GM12801 (cell line): Measurements from ENCODE around the gene TBC1D24.

Source experiments
- TF ChIP-seq, protein P1 (sequence below): IDR thresholded peaks from one replicate; pipeline ENCODE4 v1.5.1; 2011; ENCODE audit warnings: control low read depth; ENCODE audit not compliant: insufficient read length; ENCODE audit errors: extremely low read depth

TBC1D24 gene

DNA sequence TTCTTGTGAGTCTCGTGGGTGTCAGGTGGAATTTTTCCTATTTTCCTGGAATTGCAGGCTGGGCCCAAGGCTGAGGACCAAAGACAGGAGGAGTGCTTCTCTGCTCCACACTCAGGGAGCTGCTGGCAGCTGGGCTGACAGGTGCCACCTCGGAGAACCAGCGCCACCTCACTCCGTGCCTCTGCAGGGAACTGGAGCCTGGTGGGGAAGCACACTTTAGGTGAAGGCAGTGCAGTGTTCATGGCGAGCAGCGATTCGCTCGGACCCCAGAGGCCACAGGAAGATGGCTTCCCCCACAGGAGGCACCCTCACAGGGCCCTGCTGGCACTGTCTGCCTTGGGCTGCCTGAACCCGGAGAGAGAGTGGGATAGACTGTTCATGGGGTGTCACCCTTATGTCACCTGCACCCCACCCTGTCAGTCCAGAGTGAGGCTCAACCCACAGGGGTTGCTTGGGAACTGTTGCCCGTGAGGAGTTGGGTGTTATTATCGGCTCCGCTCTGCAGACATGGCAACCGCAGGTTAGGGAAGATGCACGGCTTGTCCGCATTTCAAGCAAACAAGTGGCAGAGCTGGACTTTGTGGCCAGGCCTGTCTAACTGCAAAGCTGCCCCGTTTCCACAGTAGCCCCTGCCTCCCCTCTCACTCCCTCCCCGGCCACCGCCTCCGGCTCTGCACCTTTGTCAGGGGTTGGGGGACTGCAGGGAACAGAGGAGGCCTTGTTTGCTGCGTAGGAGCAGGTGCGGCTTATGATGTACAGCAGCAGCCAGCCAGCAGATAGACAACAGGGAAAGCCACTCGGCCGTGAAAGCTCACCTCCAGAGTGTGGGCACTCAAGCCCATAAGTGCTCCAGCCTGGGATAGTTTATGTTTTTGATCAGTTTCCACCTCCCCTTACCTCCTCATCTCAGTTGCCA, 15.5 kb downstream of the TBC1D24 start:
- TF ChIP-seq, protein P1, sequence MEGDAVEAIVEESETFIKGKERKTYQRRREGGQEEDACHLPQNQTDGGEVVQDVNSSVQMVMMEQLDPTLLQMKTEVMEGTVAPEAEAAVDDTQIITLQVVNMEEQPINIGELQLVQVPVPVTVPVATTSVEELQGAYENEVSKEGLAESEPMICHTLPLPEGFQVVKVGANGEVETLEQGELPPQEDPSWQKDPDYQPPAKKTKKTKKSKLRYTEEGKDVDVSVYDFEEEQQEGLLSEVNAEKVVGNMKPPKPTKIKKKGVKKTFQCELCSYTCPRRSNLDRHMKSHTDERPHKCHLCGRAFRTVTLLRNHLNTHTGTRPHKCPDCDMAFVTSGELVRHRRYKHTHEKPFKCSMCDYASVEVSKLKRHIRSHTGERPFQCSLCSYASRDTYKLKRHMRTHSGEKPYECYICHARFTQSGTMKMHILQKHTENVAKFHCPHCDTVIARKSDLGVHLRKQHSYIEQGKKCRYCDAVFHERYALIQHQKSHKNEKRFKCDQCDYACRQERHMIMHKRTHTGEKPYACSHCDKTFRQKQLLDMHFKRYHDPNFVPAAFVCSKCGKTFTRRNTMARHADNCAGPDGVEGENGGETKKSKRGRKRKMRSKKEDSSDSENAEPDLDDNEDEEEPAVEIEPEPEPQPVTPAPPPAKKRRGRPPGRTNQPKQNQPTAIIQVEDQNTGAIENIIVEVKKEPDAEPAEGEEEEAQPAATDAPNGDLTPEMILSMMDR, result no peak

DNA sequence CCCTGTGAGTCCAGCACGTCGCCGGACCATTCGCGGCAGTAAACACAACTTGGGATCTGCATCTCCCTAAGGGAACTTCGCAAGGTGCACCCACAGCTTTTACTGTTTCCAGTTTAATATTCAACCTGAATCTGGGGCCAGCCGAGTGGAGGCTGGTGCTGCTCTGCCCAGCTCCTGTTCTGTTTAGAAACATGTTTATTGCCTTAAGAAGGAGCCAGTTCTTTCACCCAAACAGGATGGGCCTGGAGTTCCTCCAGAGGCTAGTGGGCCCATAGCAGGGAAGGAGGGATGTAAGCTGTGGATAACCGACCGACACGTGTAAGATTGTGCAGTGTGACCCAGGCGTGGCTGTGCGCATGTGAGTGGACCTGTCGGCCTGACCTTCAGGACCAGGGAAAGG, 17.4 kb downstream of the TBC1D24 start:
- TF ChIP-seq, protein P1, result no peak

DNA sequence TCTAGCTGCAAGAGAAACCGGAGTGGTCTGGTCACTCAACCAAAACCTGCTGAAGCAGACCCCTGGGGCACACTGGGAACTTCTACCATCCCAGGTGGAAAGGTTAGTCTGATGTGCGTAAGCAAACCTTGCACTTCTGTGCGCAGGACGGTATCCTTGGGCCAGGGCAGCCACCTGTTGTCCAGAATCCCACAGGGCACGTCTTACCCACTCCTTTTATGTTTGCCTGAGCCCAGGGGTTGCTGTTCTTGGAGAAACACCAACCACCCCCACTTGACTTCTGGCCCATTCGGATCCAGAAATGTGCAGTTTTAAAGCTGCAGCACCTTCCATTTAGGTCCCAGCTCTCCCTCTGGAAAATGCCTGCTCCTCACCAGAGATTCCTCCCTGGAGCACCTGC, 18.7 kb downstream of the TBC1D24 start:
- TF ChIP-seq, protein P1, result no peak

DNA sequence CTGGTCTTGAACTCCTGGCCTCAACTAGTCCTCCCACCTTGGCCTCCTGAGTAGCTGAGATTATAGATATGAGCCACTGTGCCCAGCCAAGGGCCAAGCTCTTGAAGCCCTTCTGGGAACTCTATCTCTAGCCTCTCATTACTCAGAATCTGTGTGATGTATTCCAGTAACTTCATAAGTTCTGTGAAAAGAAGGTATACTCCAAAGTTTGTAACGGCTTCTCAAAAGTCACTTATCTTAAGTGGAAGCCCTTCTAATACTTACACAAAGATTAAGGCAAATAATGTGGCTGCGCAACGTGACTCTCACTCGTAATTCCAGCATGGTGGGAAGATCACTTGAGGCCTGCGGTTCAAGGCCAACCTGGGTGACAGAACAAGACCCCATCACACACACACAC, 19.7 kb downstream of the TBC1D24 start:
- TF ChIP-seq, protein P1, result no peak

DNA sequence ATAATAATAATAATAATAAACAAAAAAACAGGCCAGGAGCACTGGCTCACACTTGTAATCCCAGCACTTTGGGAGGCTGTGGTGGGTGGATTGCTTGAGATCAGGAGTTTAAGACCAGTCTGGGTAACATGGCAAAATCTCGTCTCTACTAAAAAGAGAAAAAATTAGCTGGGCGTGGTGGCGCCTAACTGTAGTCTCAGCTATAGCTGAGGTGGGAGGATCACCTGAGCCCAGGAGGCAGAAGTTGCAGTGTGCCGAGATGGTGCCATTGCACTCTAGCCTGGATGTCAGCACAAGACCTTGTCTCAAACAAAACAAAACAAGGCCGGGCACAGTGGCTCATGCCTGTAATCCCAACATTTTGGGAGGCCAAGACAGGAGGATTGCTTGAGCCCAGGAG, 20.1 kb downstream of the TBC1D24 start:
- TF ChIP-seq, protein P1, result no peak

DNA sequence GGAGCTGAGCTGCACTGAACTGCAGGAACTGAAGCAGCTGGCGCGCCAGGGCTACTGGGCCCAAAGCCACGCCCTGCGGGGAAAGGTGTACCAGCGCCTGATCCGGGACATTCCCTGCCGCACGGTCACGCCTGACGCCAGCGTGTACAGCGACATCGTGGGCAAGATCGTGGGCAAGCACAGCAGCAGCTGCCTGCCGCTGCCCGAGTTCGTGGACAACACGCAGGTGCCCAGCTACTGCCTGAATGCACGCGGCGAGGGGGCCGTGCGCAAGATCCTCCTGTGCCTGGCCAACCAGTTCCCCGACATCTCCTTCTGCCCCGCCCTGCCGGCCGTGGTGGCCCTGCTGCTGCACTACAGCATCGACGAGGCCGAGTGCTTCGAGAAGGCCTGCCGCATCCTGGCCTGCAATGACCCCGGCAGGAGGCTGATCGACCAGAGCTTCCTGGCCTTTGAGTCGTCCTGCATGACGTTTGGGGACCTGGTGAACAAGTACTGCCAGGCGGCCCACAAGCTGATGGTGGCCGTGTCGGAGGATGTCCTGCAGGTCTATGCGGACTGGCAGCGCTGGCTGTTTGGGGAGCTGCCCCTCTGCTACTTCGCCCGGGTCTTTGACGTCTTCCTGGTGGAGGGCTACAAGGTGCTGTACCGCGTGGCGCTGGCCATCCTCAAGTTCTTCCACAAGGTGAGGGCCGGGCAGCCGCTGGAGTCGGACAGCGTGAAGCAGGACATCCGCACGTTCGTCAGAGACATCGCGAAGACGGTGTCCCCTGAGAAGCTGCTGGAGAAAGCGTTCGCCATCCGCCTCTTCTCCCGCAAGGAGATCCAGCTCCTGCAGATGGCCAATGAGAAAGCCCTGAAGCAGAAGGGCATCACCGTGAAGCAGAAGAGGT, 21.5 kb downstream of the TBC1D24 start:
- TF ChIP-seq, protein P1, result no peak

DNA sequence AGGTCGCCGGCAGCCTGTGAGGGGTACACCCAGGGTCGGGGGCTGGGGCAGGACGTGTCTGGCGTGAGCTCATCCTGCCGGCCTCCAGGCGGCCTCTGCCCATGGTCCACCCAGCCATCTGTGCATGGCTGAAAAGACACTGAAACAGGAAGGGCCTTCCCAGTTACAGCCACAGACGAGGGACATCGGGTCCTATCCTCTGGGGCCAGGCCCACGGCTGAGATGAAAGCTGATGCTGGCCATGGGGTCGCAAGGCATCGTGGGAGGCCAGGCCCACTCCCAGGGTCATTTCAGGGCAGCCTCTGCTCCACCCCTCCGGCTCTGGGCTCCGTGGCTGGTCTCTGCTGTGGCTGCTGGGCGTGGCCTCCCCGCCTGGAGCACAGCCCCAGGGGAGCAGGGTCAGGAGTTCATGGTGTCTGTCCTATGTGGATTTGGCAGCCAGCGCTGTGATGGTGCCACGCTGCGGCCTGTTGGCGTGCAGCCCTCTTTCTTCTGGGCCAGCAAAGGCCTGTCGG, 22.2 kb downstream of the TBC1D24 start:
- TF ChIP-seq, protein P1, result no peak
